HG03139 (cell line): ENCODE measurements around the gene CORO1A.
"Not testable (repeated sequence)": the region's sequence is repeated elsewhere in the genome, so short reads cannot be mapped to it uniquely, and the experiment has no call there.

ENCODE experiments used
- ATAC-seq: cut with Tn5 transposase; IDR thresholded peaks from one replicate; pipeline ENCODE4 v1.9.1; 2021; ENCODE audit not compliant: unreplicated experiment

The CORO1A gene

GRCh38 chr16:30183233-30184095, at the start of gene CORO1A:
Gene CORO1A, plus strand, starts transcription at chr16:30183602. Its CDS starts 1,608 bp downstream, at chr16:30185210.
- no peak for ATAC-seq

GRCh38 chr16:30136971-30137605, 46.3 kb upstream of the CORO1A start:
- no peak for ATAC-seq

- no peak for ATAC-seq
Measured at GRCh38 chr16:30137897-30138296, 45.5 kb upstream of the CORO1A start.

GRCh38 chr16:30139583-30140481, 43.6 kb upstream of the CORO1A start:
- ATAC-seq: no peak

- no peak for ATAC-seq
Measured at GRCh38 chr16:30141750-30142149, 41.7 kb upstream of the CORO1A start.

GRCh38 chr16:30142672-30143346, 40.6 kb upstream of the CORO1A start:
- ATAC-seq: no peak

GRCh38 chr16:30143347-30143702, 40.1 kb upstream of the CORO1A start:
- ATAC-seq: no peak

- no peak for ATAC-seq
Measured at GRCh38 chr16:30144017-30144416, 39.4 kb upstream of the CORO1A start.

GRCh38 chr16:30144917-30145316, 38.5 kb upstream of the CORO1A start:
- no peak for ATAC-seq

- ATAC-seq: no peak
Measured at GRCh38 chr16:30145657-30146056, 37.7 kb upstream of the CORO1A start.

- ATAC-seq: no peak
Measured at GRCh38 chr16:30147843-30148510, 35.4 kb upstream of the CORO1A start.

GRCh38 chr16:30149250-30149930, 34.0 kb upstream of the CORO1A start:
- ATAC-seq: no peak

- no peak for ATAC-seq
Measured at GRCh38 chr16:30151091-30151490, 32.3 kb upstream of the CORO1A start.

GRCh38 chr16:30152517-30152916, 30.9 kb upstream of the CORO1A start:
- ATAC-seq: no peak

GRCh38 chr16:30155188-30155587, 28.2 kb upstream of the CORO1A start:
- no peak for ATAC-seq

GRCh38 chr16:30157214-30157613, 26.2 kb upstream of the CORO1A start:
- ATAC-seq: no peak

GRCh38 chr16:30163538-30163937, 19.9 kb upstream of the CORO1A start:
- no peak for ATAC-seq

GRCh38 chr16:30166202-30166902, 17.1 kb upstream of the CORO1A start:
- ATAC-seq: no peak

GRCh38 chr16:30168746-30169145, 14.7 kb upstream of the CORO1A start:
- ATAC-seq: not testable (repeated sequence)
